ENCODE measurements around the gene POMC.

Gene POMC

DNA sequence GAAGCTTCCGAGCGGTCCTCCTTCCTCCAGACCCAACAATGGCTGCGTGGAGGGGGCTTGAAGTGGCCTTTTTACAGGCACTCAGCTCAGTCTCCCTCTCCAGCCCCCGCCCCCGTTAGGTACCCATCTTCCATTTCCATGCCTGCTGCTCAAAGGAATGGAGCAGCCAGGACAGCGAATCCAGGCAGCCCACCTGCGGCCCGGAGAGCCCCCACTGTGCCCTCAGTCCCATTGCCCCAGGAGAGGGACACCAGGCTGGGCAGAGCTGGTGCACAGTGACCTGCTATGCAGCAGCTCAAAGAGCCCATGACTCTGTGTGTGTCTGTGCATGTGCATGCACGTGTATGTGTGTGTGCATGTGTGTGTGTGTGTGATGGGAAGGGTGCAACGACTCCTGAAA, 10.6 kb upstream of the POMC start:
- TF ChIP-seq, protein P1, sequence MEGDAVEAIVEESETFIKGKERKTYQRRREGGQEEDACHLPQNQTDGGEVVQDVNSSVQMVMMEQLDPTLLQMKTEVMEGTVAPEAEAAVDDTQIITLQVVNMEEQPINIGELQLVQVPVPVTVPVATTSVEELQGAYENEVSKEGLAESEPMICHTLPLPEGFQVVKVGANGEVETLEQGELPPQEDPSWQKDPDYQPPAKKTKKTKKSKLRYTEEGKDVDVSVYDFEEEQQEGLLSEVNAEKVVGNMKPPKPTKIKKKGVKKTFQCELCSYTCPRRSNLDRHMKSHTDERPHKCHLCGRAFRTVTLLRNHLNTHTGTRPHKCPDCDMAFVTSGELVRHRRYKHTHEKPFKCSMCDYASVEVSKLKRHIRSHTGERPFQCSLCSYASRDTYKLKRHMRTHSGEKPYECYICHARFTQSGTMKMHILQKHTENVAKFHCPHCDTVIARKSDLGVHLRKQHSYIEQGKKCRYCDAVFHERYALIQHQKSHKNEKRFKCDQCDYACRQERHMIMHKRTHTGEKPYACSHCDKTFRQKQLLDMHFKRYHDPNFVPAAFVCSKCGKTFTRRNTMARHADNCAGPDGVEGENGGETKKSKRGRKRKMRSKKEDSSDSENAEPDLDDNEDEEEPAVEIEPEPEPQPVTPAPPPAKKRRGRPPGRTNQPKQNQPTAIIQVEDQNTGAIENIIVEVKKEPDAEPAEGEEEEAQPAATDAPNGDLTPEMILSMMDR (IDR thresholded peaks at IDR 0.05; ENCODE audit: low read depth, low read length, missing control alignments) = no peak
- DNase-seq (ENCODE audit: extremely low read depth, low read depth) = no peak
- H3K4me3 ChIP-seq (replicated peaks; ENCODE audit: low read depth, low read length) = no peak overlapping the region

DNA sequence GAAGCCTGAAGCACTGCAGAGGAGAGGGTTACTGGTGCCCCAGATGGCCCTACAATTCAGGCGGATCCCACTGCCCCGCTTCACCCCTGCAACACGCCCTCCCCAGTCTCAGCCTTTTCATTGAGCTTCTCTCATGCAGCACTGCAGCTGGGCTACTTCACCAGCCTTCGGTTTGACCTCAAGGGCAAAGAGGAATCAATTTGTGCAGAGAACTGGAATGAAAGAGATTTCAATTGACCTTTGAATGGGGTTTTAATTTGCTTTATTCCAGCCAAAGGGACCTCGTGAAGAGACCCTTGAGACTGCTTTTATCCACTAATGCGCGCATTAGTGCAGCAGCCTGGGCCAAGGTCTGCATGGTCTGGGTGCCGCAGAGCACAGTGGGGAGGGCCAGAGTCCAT, 8.8 kb upstream of the POMC start:
- no peak overlapping the region for H3K4me3 ChIP-seq (replicated peaks; ENCODE audit: low read depth, low read length)
- TF ChIP-seq, protein P1 (IDR thresholded peaks at IDR 0.05; ENCODE audit: low read depth, low read length, missing control alignments) = no peak
- DNase-seq (ENCODE audit: extremely low read depth, low read depth) = no peak

- H3K4me3 ChIP-seq (replicated peaks; ENCODE audit: low read depth, low read length) = no peak overlapping the region
- TF ChIP-seq, protein P1 (IDR thresholded peaks at IDR 0.05; ENCODE audit: low read depth, low read length, missing control alignments) = no peak
- no peak for DNase-seq (ENCODE audit: extremely low read depth, low read depth)
Observed at GRCh38 chr2:25176541-25177181, 8.3 kb upstream of the POMC start.

DNA sequence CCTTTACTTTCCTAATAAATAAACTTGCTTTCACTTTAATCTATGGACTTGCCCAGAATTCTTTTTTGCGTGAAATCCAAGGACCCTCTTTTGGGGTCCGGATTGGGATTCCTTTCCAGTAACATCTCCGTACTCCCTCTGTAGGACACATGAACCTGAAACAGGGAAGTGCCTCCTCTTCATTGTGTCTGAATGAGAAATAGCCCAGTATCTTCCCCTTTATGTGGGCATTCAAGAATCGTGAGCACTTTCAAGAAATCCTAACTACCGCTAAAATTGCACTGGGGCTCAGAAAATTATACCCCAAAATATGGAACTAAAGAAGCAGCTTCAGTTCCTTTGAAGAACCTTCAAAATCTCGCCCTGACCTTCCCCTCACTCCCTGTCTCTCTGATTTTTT, 7.8 kb upstream of the POMC start:
- H3K4me3 ChIP-seq (replicated peaks; ENCODE audit: low read depth, low read length) = no peak overlapping the region
- TF ChIP-seq, protein P1 (IDR thresholded peaks at IDR 0.05; ENCODE audit: low read depth, low read length, missing control alignments) = no peak
- DNase-seq (ENCODE audit: extremely low read depth, low read depth) = no peak

- no peak overlapping the region for H3K4me3 ChIP-seq (replicated peaks; ENCODE audit: low read depth, low read length)
- DNase-seq (ENCODE audit: extremely low read depth, low read depth) = no peak
- TF ChIP-seq, protein P1 (IDR thresholded peaks at IDR 0.05; ENCODE audit: low read depth, low read length, missing control alignments) = no peak
Observed at GRCh38 chr2:25174192-25174861, 5.9 kb upstream of the POMC start.

GRCh38 chr2:25173719-25174118, 5.3 kb upstream of the POMC start:
- TF ChIP-seq, protein P1 (IDR thresholded peaks at IDR 0.05; ENCODE audit: low read depth, low read length, missing control alignments) = no peak
- no peak overlapping the region for H3K4me3 ChIP-seq (replicated peaks; ENCODE audit: low read depth, low read length)
- no peak for DNase-seq (ENCODE audit: extremely low read depth, low read depth)

Data from HFF-Myc (cell line).